MM.1S (cell line): ENCODE data around the gene SEMA4D.

ENCODE experiments used
- DNase-seq: peaks from one replicate; pipeline ENCODE4 v3.0.0-alpha.2; 2015
- H2AFZ ChIP-seq: fragments of 300-600 bp; sonication (generic); 2 replicates; pipeline ENCODE4 v1.6.0; 2016; ENCODE audit warnings: antibody characterized with exemption, low read length
- H3F3A ChIP-seq: fragments of 300-600 bp; sonication (generic); 2 replicates; pipeline ENCODE4 v1.6.1; 2016; ENCODE audit warnings: mild to moderate bottlenecking, antibody characterized with exemption, low read length, moderate library complexity, mixed read lengths; ENCODE audit not compliant: insufficient read depth
- H3K27ac ChIP-seq: fragments of 300-600 bp; sonication (generic); 2 replicates; pipeline ENCODE4 v1.5.1; 2016; ENCODE audit warnings: mild to moderate bottlenecking, low read length
- H3K27me3 ChIP-seq: fragments of 300-600 bp; sonication (generic); replicated peaks from 2 replicates; pipeline ENCODE4 v1.6.0; 2016; ENCODE audit warnings: low read length; ENCODE audit not compliant: insufficient read depth
- H3K36me3 ChIP-seq: fragments of 300-600 bp; sonication (generic); replicated peaks from 2 replicates; pipeline ENCODE4 v1.6.1; 2016; ENCODE audit warnings: mild to moderate bottlenecking, low read length, mixed read lengths; ENCODE audit not compliant: insufficient read depth
- H3K4me1 ChIP-seq: fragments of 300-600 bp; sonication (generic); 2 replicates; pipeline ENCODE4 v1.6.1; 2016; ENCODE audit warnings: low read length, mixed read lengths
- H3K4me2 ChIP-seq: fragments of 300-600 bp; sonication (generic); 2 replicates; pipeline ENCODE4 v1.6.0; 2016; ENCODE audit warnings: low read depth, low read length
- H3K4me3 ChIP-seq: fragments of 300-600 bp; sonication (generic); 2 replicates; pipeline ENCODE4 v1.5.1; 2016; ENCODE audit warnings: low read length, mixed read lengths
- H3K79me2 ChIP-seq: fragments of 300-600 bp; sonication (generic); 2 replicates; pipeline ENCODE4 v1.6.1; 2016; ENCODE audit warnings: mixed run types, low read length, mixed read lengths
- H3K9ac ChIP-seq: fragments of 300-600 bp; sonication (generic); 2 replicates; pipeline ENCODE4 v1.6.1; 2016; ENCODE audit warnings: low read length, mixed read lengths
- H3K9me2 ChIP-seq: fragments of 300-600 bp; sonication (generic); replicated peaks from 2 replicates; pipeline ENCODE4 v1.6.1; 2016; ENCODE audit warnings: mild to moderate bottlenecking, low read length, mixed read lengths; ENCODE audit not compliant: insufficient read depth
- H3K9me3 ChIP-seq: fragments of 300-600 bp; sonication (generic); replicated peaks from 2 replicates; pipeline ENCODE4 v1.6.1; 2016; ENCODE audit warnings: mild to moderate bottlenecking, low read length, mixed read lengths; ENCODE audit not compliant: insufficient read depth
- H4K20me1 ChIP-seq: fragments of 300-600 bp; sonication (generic); 2 replicates; pipeline ENCODE4 v1.6.1; 2016; ENCODE audit warnings: mild to moderate bottlenecking, low read length, moderate library complexity, mixed read lengths; ENCODE audit not compliant: insufficient read depth
- CTCF ChIP-seq: fragments of 300-600 bp; sonication (generic); IDR thresholded peaks from 2 replicates; pipeline ENCODE4 v1.5.1; 2016; ENCODE audit warnings: antibody characterized with exemption, low read length, mixed read lengths
- EZH2 ChIP-seq: fragments of 300-600 bp; sonication (generic); optimal IDR thresholded peaks from 2 replicates; pipeline ENCODE3; 2017; ENCODE audit warnings: low read depth, mild to moderate bottlenecking, antibody characterized with exemption, low read length, mixed read lengths
- EZH2phosphoT487 ChIP-seq: fragments of 300-600 bp; sonication (generic); IDR thresholded peaks from 2 replicates; pipeline ENCODE4 v1.6.1; 2018; ENCODE audit warnings: antibody characterized with exemption, low read length

The SEMA4D gene

GRCh38 chr9:89418474-89418845 lies 79.5 kb downstream of the SEMA4D start:
- Histone ChIP-seq H3F3A (no peaks in the 10 kb centered on the region), H3K27me3 (no peaks in the 10 kb centered on the region), H3K9me3 (no peaks in the 10 kb centered on the region), H3K4me1 (peaks cover 14% of the 10 kb centered on the region; the same call in 1 of the 2 replicates), H4K20me1 (no peaks in the 10 kb centered on the region), H3K27ac (no peak overlapping the region), H3K4me2 (no peak overlapping the region), H3K9ac (no peak overlapping the region), H2AFZ (no peak overlapping the region), H3K36me3 (no peaks in the 10 kb centered on the region), H3K9me2 (no peaks in the 10 kb centered on the region), H3K4me3 (no peak overlapping the region), H3K79me2 (peaks cover 100% of the 10 kb centered on the region)
- TF ChIP-seq CTCF (no peak), EZH2 (no peak), EZH2phosphoT487 (no peak)
- DNase-seq: no peak

GRCh38 chr9:89417832-89418473 lies 80.0 kb downstream of the SEMA4D start:
- Histone ChIP-seq H3K9me3 (no peaks in the 10 kb centered on the region), H3K9me2 (no peaks in the 10 kb centered on the region), H4K20me1 (no peaks in the 10 kb centered on the region), H3F3A (no peaks in the 10 kb centered on the region), H3K4me2 (no peak overlapping the region), H3K79me2 (peaks cover 100% of the 10 kb centered on the region), H3K27me3 (no peaks in the 10 kb centered on the region), H3K27ac (no peak overlapping the region), H3K4me3 (no peak overlapping the region), H3K9ac (no peak overlapping the region), H2AFZ (no peak overlapping the region), H3K36me3 (no peaks in the 10 kb centered on the region), H3K4me1 (peaks cover 14% of the 10 kb centered on the region; the same call in 1 of the 2 replicates)
- peak; percentile 2 for DNase-seq
- TF ChIP-seq EZH2phosphoT487: no peak
- no peak for TF ChIP-seq CTCF
- TF ChIP-seq EZH2: no peak

GRCh38 chr9:89414670-89415324 lies 83.1 kb downstream of the SEMA4D start:
- Histone ChIP-seq H3K79me2 (peaks cover 100% of the 10 kb centered on the region), H4K20me1 (no peaks in the 10 kb centered on the region), H3F3A (no peaks in the 10 kb centered on the region), H3K27ac (no peak overlapping the region), H3K9me3 (no peaks in the 10 kb centered on the region), H3K36me3 (no peaks in the 10 kb centered on the region; the same call in 1 of the 2 replicates), H3K4me1 (peaks cover 14% of the 10 kb centered on the region; the same call in 1 of the 2 replicates), H2AFZ (no peak overlapping the region), H3K9ac (no peak overlapping the region), H3K4me2 (no peak overlapping the region), H3K27me3 (no peaks in the 10 kb centered on the region), H3K4me3 (no peak overlapping the region), H3K9me2 (no peaks in the 10 kb centered on the region)
- TF ChIP-seq EZH2phosphoT487 (no peak), CTCF (no peak), EZH2 (no peak)
- DNase-seq: no peak
